ENCODE results near the gene RHOB. TPM values are rescaled to one million over a fixed set of nuclear protein-coding genes. Genes with fewer than 3 reads are reported as not detected.

RHOB gene
- polyA plus RNA-seq, 1 of the 3 experiments (the other 2 are of a cell fraction): 50.3 TPM

DNA sequence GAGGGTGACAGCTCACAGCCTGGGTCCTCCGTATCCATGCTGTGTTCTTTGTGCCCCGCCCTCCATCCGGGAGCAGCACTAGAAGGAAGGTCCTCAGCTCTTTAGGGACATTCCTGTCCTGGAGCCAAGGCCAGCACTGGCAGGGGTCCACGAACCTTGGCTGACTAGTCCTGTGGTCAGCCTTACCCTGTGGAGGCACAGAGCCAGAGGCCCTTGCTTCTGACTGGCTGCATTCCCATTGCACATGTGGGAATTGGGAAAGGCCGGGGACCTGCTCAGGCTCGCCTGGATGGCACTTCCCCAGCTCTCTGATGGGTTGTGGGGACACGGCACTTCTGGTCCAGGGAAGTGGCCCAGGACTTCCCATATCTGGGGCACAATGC, 24.9 kb upstream of the RHOB start (continued):
- TF ChIP-seq, protein P1, sequence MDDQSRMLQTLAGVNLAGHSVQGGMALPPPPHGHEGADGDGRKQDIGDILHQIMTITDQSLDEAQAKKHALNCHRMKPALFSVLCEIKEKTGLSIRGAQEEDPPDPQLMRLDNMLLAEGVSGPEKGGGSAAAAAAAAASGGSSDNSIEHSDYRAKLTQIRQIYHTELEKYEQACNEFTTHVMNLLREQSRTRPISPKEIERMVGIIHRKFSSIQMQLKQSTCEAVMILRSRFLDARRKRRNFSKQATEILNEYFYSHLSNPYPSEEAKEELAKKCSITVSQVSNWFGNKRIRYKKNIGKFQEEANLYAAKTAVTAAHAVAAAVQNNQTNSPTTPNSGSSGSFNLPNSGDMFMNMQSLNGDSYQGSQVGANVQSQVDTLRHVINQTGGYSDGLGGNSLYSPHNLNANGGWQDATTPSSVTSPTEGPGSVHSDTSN (IDR thresholded peaks at IDR 0.05): peak; percentile 58
- TF ChIP-seq SIN3A (IDR thresholded peaks at IDR 0.05; ENCODE audit: borderline replicate concordance, low read depth, low read length) (no peak), POLR2AphosphoS5 (IDR thresholded peaks at IDR 0.05; ENCODE audit: low read depth, low read length) (peak; percentile 41; the same call in 1 of the 2 replicates), MXI1 (IDR thresholded peaks at IDR 0.05; ENCODE audit: low read depth, low read length) (no peak), SMC3 (IDR thresholded peaks at IDR 0.05; ENCODE audit: low read depth, low read length) (no peak), TEAD4 (IDR thresholded peaks at IDR 0.05; ENCODE audit: borderline replicate concordance, insufficient read depth) (0 out of 2 replicates have a peak, but pooled peaks have one; percentile 47), TAF1 (IDR thresholded peaks at IDR 0.05; ENCODE audit: borderline replicate concordance, low read depth, low read length) (no peak), JUND (IDR thresholded peaks at IDR 0.05) (no peak), NFIC (IDR thresholded peaks at IDR 0.05; ENCODE audit: borderline replicate concordance) (peak; percentile 99), RXRA (IDR thresholded peaks at IDR 0.05; ENCODE audit: borderline replicate concordance, low read depth) (peak; percentile 62; the same call in 1 of the 2 replicates), RAD21 (IDR thresholded peaks at IDR 0.05; ENCODE audit: low read length) (no peak), RCOR1 (IDR thresholded peaks at IDR 0.05; ENCODE audit: low read length) (no peak)

GRCh38 chr2:20422402-20423271, 24.2 kb upstream of the RHOB start:
- POLR2A ChIA-PET: interaction anchor here (0.8 to 1.0 kb wide), 3 partner anchors 15 to 79 kb away, joined by 3 to 5 read pairs (median 3); partner anchors contain the start of gene RHOB
- TF ChIP-seq FOSL2 (IDR thresholded peaks at IDR 0.05; ENCODE audit: borderline replicate concordance, low read depth): no peak
- TF ChIP-seq RAD21 (IDR thresholded peaks at IDR 0.05; ENCODE audit: low read length): peak; percentile 63
- TF ChIP-seq, protein P2, sequence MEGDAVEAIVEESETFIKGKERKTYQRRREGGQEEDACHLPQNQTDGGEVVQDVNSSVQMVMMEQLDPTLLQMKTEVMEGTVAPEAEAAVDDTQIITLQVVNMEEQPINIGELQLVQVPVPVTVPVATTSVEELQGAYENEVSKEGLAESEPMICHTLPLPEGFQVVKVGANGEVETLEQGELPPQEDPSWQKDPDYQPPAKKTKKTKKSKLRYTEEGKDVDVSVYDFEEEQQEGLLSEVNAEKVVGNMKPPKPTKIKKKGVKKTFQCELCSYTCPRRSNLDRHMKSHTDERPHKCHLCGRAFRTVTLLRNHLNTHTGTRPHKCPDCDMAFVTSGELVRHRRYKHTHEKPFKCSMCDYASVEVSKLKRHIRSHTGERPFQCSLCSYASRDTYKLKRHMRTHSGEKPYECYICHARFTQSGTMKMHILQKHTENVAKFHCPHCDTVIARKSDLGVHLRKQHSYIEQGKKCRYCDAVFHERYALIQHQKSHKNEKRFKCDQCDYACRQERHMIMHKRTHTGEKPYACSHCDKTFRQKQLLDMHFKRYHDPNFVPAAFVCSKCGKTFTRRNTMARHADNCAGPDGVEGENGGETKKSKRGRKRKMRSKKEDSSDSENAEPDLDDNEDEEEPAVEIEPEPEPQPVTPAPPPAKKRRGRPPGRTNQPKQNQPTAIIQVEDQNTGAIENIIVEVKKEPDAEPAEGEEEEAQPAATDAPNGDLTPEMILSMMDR (IDR thresholded peaks at IDR 0.05): peak; percentile 37; the same call in 1 of the 2 replicates
- TF ChIP-seq TCF12 (IDR thresholded peaks at IDR 0.05): peak; percentile 31
- WGBS (ENCODE audit: low lambda C conversion rate): 90% methylated on average over 9 of the region's 11 CpGs
- CTCF ChIA-PET: interaction anchor here (0.7 to 18.3 kb wide), 22 partner anchors 10 to 410 kb away, joined by 3 to 243 read pairs (median 4); partner anchors contain the start of genes HS1BP3, MATN3 and RHOB
- H3F3A ChIP-seq (replicated peaks; ENCODE audit: insufficient read depth): peaks cover 11% of the 10 kb centered on the region
- no peak overlapping the region for H3K9ac ChIP-seq
- H3K4me1 ChIP-seq (ENCODE audit: control insufficient read depth in 1 of 2, insufficient read depth in 2 of 2, low read depth in 1 of 2, low read length in 1 of 2): peaks cover 25 to 32% of the 10 kb centered on the region in 2 experiments
- H3K27me3 ChIP-seq (ENCODE audit: insufficient read depth): no peaks in the 10 kb centered on the region
- no peak overlapping the region for H3K4me3 ChIP-seq (ENCODE audit: low read depth in 2 of 2, low read length in 1 of 2)
- no peak overlapping the region for H2AFZ ChIP-seq (ENCODE audit: low read depth)
- peak; percentile 55 for DNase-seq
- no peaks in the 10 kb centered on the region for H4K20me1 ChIP-seq (ENCODE audit: insufficient read depth)
- H3K27ac ChIP-seq (ENCODE audit: low read depth in 2 of 2, low read length in 1 of 2): no peak overlapping the region
- peak overlapping the region; percentile 40; the same call in 1 of the 2 replicates for H3K4me2 ChIP-seq
- H3K9me2 ChIP-seq: no peaks in the 10 kb centered on the region
- H3K79me2 ChIP-seq (ENCODE audit: insufficient read depth): no peaks in the 10 kb centered on the region
- H3K9me3 ChIP-seq: no peaks in the 10 kb centered on the region
- no peaks in the 10 kb centered on the region for H3K36me3 ChIP-seq (replicated peaks in 1 of 2; ENCODE audit: control insufficient read depth in 1 of 2, insufficient read depth in 2 of 2, low read length in 1 of 2)

All from SK-N-SH (cell line).